SJSA1 (cell line): Measurements from ENCODE around the gene CTRL. TPM values are rescaled to one million over a fixed set of nuclear protein-coding genes. Genes with fewer than 3 reads are reported as not detected.

Experiments used
- DNase-seq, 2 experiments: peaks; one replicate each; pipeline ENCODE4 v3.0.0-alpha.2; 2015 to 2020; ENCODE audit warnings: low spot score in 2 of 2, low read depth in 1 of 2
- H3K27ac ChIP-seq: fragments of 250-450 bp; sonication (Bioruptor Pico); 2 replicates; pipeline ENCODE4 v1.5.1; 2020; ENCODE audit warnings: mild to moderate bottlenecking, moderate library complexity
- H3K27me3 ChIP-seq: fragments of 250-450 bp; sonication (Bioruptor Pico); replicated peaks from 2 replicates; pipeline ENCODE4 v1.5.1; 2020; ENCODE audit warnings: mild to moderate bottlenecking, moderate library complexity
- H3K36me3 ChIP-seq: fragments of 250-450 bp; sonication (Bioruptor Pico); 2 replicates; pipeline ENCODE4 v1.5.1; 2020; ENCODE audit warnings: mild to moderate bottlenecking
- H3K4me1 ChIP-seq: fragments of 250-450 bp; sonication (Bioruptor Pico); replicated peaks from 2 replicates; pipeline ENCODE4 v1.6.1; 2021; ENCODE audit warnings: mild to moderate bottlenecking
- H3K4me3 ChIP-seq: fragments of 250-450 bp; sonication (Bioruptor Pico); 2 replicates; pipeline ENCODE4 v1.5.1; 2020; ENCODE audit warnings: mild to moderate bottlenecking
- H3K9me3 ChIP-seq: fragments of 250-450 bp; sonication (Bioruptor Pico); replicated peaks from 2 replicates; pipeline ENCODE4 v1.5.1; 2020; ENCODE audit warnings: mild to moderate bottlenecking
- total RNA-seq: library from RNA; depleted of rRNA; stranded (reverse); fragments of >200 nt; shearing (Covaris generic); gene quantifications from 2 replicates; pipeline ENCODE4 v1.2.3, GENCODE V29; 2014

The CTRL gene
- total RNA-seq, 1 experiment from 2014 or later: 0.29 TPM

DNA sequence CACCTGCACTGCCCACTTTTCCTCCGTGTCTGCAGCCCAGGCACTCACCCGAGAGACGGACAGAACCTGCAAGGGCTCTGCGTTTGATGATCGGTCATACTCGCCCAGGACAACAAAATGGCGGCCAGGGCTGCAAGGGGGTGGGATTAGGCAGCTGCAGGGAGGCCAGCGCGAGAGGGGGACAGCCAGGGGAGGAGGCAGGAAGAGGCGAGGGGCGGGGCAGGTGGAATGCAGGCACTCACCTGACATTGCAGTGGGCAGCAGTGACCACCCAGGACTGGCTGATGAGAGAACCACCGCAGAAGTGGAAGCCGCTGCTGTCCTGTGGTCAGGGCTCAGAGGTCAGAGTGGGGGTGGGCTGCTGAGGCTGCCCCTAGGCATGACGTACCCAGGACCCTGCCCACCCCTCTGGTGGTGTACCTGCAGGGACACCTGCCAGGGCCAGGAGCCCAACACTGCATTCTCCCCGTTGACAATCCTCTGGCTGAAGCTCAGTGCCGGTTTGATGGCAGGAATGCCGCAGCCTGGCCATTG is 917 bp downstream of the CTRL start:
- Histone ChIP-seq H3K36me3 (peaks cover 46% of the 10 kb centered on the region), H3K4me1 (peaks cover 7% of the 10 kb centered on the region), H3K27ac (no peak overlapping the region), H3K4me3 (no peak overlapping the region), H3K27me3 (no peaks in the 10 kb centered on the region), H3K9me3 (no peaks in the 10 kb centered on the region)
- no peak for DNase-seq

DNA sequence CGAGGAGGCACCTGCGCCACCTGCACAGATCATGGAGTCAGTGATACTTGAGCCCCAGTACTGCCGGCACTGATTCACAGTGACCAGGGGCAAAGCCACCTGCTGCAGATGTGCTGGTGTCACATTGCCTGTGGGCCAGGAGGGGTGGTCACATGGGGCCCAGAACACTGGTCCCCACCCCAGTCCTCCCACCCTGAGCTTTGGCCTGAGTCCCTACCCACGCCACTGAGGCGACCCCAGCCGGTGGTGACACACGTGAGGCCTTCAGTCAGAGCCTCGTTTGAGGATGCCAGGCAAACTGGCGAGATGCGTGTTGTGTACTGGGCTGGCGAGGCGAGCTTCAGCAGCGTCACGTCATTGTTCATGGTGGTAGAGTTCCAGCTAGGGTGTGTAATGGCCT is 1.5 kb downstream of the CTRL start:
- DNase-seq: no peak
- no peaks in the 10 kb centered on the region for H3K27me3 ChIP-seq
- no peak overlapping the region for H3K27ac ChIP-seq
- H3K36me3 ChIP-seq: peaks cover 43% of the 10 kb centered on the region
- no peak overlapping the region for H3K4me3 ChIP-seq
- no peaks in the 10 kb centered on the region for H3K9me3 ChIP-seq
- H3K4me1 ChIP-seq: peaks cover 2% of the 10 kb centered on the region

DNA sequence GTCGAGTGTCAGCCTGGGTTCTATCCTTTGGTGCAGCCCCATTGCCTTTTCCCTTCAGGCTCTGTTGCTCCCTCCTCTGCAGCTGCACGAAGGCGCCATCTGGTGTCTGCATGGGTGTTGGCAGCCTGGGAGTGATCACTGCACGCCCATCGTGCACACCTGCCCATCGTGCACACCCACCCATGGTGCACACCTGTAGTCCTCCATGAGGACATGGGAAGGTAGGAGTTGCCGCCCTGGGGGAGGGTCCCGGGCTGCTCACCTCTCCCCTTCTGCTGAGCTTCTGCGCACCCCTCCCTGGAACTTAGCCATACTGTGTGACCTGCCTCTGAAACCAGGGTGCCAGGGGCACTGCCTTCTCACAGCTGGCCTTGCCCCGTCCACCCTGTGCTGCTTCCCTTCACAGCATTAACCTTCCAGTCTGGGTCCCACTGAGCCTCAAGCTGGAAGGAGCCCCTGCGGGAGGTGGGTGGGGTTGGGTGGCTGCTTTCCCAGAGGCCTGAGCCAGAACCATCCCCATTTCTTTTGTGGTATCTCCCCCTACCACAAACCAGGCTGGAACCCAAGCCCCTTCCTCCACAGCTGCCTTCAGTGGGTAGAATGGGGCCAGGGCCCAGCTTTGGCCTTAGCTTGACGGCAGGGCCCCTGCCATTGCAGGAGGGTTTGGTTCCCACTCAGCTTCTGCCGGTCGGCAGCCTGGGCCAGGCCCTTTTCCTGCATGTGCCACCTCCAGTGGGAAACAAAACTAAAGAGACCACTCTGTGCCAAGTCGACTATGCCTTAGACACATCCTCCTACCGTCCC is 2.9 kb downstream of the CTRL start:
- peak; percentile 46 to 75 for DNase-seq
- Histone ChIP-seq H3K9me3 (no peaks in the 10 kb centered on the region), H3K4me3 (no peak overlapping the region), H3K27ac (no peak overlapping the region), H3K27me3 (no peaks in the 10 kb centered on the region), H3K4me1 (no peaks in the 10 kb centered on the region), H3K36me3 (peaks cover 34% of the 10 kb centered on the region)

DNA sequence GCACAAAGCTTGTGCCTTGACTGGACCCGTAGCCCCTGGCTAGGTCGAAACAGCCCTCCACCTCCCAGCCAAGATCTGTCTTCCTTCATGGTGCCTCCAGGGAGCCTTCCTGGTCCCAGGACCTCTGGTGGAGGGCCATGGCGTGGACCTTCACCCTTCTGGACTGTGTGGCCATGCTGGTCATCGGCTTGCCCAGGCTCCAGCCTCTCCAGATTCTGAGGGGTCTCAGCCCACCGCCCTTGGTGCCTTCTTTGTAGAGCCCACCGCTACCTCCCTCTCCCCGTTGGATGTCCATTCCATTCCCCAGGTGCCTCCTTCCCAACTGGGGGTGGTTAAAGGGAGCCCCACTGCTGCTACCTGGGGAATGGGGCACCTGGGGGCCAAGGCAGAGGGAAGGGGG is 3.5 kb downstream of the CTRL start:
- no peak overlapping the region for H3K4me3 ChIP-seq

DNA sequence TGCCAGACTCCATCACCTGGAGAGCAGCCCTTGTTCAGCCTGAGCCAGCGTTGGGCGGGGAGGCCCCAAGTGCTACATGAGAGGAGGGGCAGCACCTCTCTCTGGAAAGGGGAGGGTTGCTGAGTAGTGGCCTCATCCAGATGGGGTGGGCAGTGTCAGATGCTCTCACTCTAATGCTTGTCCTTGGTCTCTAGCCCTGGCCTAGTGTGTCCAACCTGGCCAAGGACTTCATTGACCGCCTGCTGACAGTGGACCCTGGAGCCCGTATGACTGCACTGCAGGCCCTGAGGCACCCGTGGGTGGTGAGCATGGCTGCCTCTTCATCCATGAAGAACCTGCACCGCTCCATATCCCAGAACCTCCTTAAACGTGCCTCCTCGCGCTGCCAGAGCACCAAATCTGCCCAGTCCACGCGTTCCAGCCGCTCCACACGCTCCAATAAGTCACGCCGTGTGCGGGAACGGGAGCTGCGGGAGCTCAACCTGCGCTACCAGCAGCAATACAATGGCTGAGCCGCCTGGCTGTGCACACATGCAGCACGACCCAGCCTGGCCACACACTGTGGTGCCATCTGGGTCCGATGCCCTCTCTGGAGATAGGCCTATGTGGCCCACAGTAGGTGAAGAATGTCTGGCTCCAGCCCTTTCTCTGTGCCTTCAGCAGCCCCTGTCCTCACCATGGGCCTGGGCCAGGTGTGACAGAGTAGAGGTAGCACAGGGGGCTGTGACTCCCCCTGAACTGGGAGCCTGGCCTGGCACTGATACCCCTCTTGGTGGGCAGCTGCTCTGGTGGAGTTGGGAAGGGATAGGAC is 4.3 kb downstream of the CTRL start:
- no peaks in the 10 kb centered on the region for H3K27me3 ChIP-seq
- no peaks in the 10 kb centered on the region for H3K4me1 ChIP-seq
- H3K9me3 ChIP-seq: no peaks in the 10 kb centered on the region
- H3K27ac ChIP-seq: no peak overlapping the region
- peaks cover 40% of the 10 kb centered on the region for H3K36me3 ChIP-seq
- DNase-seq: no peak
- no peak overlapping the region for H3K4me3 ChIP-seq

More for the DNA sequence above, 3.5 kb downstream of the CTRL start:
- H3K4me1 ChIP-seq: no peaks in the 10 kb centered on the region
- H3K36me3 ChIP-seq: peaks cover 40% of the 10 kb centered on the region
- no peaks in the 10 kb centered on the region for H3K9me3 ChIP-seq
- DNase-seq: no peak
- H3K27me3 ChIP-seq: no peaks in the 10 kb centered on the region
- H3K27ac ChIP-seq: no peak overlapping the region

- Histone ChIP-seq H3K27me3 (no peaks in the 10 kb centered on the region), H3K27ac (no peak overlapping the region), H3K9me3 (no peaks in the 10 kb centered on the region), H3K36me3 (peaks cover 31% of the 10 kb centered on the region), H3K4me3 (no peak overlapping the region), H3K4me1 (no peaks in the 10 kb centered on the region)
- DNase-seq: no peak
Observed at GRCh38 chr16:67926181-67926750, 5.4 kb downstream of the CTRL start.

DNA sequence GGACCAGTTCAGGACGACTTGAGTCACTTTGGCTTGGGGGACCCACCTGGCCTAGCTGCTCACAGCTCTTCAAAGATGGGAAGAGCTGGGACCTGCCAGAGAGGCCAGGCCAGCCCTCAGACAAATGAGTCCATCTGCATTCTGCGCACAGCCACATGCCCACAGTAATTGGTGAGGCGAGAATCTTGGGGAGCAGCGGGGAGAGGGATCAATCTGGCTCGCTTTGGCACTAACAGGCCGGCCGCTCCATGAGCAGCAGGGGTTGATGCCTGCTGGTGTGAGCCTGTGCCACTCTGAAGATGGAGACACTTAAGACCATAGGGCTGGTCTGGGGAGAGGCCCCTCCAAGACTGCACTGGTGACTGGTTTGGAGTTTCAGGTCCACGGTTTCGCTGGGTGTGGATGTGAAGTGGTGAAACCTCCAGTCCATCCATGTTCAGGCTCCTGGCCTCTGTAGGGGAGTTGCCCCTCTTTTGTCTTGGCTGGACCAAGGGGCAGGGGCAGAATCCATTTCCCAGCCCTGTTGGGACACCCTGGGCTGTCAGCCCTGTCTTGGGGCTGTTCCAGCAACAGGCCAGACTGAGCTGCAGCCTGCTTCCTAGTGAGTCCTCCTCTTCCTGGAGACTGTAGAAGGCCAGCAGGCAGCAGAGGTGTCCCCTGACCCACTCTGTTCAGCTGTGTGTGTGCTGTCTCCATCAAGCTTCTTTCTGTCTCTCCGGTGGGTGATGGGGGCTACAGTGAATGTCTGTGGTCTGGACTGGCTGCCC is 7.3 kb downstream of the CTRL start:
- no peaks in the 10 kb centered on the region for H3K4me1 ChIP-seq
- no peak for DNase-seq
- H3K36me3 ChIP-seq: peaks cover 34% of the 10 kb centered on the region
- H3K4me3 ChIP-seq: no peak overlapping the region
- no peak overlapping the region for H3K27ac ChIP-seq
- H3K9me3 ChIP-seq: no peaks in the 10 kb centered on the region
- no peaks in the 10 kb centered on the region for H3K27me3 ChIP-seq

GRCh38 chr16:67923414-67924116 is 8.1 kb downstream of the CTRL start:
- H3K9me3 ChIP-seq: no peaks in the 10 kb centered on the region
- peaks cover 36% of the 10 kb centered on the region for H3K36me3 ChIP-seq
- H3K4me3 ChIP-seq: no peak overlapping the region
- H3K4me1 ChIP-seq: no peaks in the 10 kb centered on the region
- no peaks in the 10 kb centered on the region for H3K27me3 ChIP-seq
- no peak overlapping the region for H3K27ac ChIP-seq
- DNase-seq: no peak

DNA sequence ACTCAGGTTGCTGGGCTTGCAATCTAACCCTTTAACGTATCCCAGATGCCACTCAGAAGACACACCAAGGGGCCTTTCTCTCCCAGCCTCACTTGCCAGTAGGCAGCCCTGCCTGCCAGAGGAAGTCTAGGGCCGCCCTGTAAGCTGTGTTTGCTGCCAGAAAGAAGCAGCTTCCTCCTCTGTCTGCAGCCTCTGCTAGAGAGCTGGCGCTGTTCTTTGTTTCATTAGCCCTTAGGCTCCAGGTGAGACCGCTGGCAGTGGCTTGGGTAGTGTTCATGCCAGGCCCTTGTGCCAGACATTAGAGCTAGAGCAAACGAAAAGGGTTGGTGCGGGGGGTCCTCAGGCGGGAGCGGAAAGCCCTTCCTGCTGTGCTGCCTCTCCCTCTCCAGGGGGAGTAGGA is 8.9 kb downstream of the CTRL start:
- DNase-seq: no peak
- Histone ChIP-seq H3K4me3 (no peak overlapping the region), H3K4me1 (peaks cover 6% of the 10 kb centered on the region), H3K9me3 (no peaks in the 10 kb centered on the region), H3K27ac (no peak overlapping the region), H3K36me3 (peaks cover 28% of the 10 kb centered on the region), H3K27me3 (no peaks in the 10 kb centered on the region)

GRCh38 chr16:67922221-67922620 is 9.4 kb downstream of the CTRL start:
- Histone ChIP-seq H3K27me3 (no peaks in the 10 kb centered on the region), H3K4me1 (peaks cover 11% of the 10 kb centered on the region), H3K27ac (no peak overlapping the region), H3K9me3 (no peaks in the 10 kb centered on the region), H3K36me3 (peaks cover 24% of the 10 kb centered on the region), H3K4me3 (no peak overlapping the region)
- DNase-seq: no peak

- no peak overlapping the region for H3K4me3 ChIP-seq
- peaks cover 32% of the 10 kb centered on the region for H3K36me3 ChIP-seq
- H3K9me3 ChIP-seq: no peaks in the 10 kb centered on the region
- no peak overlapping the region for H3K27ac ChIP-seq
- H3K27me3 ChIP-seq: no peaks in the 10 kb centered on the region
- H3K4me1 ChIP-seq: peaks cover 13% of the 10 kb centered on the region
- DNase-seq: no peak
Observed at GRCh38 chr16:67919622-67920221, 11.9 kb downstream of the CTRL start.

DNA sequence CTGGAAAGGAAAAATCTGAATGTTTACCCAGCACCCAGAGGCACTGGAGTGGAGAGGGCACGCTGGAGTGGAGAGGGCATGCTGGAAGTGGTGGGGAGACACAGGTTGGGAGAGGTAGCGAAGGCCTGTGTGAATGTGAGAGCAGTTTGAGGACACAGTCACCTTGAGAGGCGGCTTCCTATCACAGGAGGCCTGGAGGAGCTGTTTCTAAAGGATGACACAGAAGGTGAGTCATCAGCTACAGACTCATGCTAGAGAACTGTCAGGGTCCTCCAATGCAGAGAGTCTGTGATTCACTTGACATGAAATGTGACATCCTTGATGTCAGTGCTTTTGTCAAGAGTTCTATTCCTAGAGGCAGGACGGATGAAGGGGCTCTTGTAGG is 13.8 kb downstream of the CTRL start:
- Histone ChIP-seq H3K27me3 (no peaks in the 10 kb centered on the region), H3K27ac (no peak overlapping the region), H3K9me3 (no peaks in the 10 kb centered on the region), H3K4me3 (no peak overlapping the region), H3K4me1 (peaks cover 13% of the 10 kb centered on the region), H3K36me3 (peaks cover 22% of the 10 kb centered on the region)
- DNase-seq: peak; percentile 46 to 67
